ENCODE results near the gene KCNG4.
"Not testable (repeated sequence)": the region's sequence is repeated elsewhere in the genome, so short reads cannot be mapped to it uniquely, and the experiment has no call there.

Gene KCNG4

DNA sequence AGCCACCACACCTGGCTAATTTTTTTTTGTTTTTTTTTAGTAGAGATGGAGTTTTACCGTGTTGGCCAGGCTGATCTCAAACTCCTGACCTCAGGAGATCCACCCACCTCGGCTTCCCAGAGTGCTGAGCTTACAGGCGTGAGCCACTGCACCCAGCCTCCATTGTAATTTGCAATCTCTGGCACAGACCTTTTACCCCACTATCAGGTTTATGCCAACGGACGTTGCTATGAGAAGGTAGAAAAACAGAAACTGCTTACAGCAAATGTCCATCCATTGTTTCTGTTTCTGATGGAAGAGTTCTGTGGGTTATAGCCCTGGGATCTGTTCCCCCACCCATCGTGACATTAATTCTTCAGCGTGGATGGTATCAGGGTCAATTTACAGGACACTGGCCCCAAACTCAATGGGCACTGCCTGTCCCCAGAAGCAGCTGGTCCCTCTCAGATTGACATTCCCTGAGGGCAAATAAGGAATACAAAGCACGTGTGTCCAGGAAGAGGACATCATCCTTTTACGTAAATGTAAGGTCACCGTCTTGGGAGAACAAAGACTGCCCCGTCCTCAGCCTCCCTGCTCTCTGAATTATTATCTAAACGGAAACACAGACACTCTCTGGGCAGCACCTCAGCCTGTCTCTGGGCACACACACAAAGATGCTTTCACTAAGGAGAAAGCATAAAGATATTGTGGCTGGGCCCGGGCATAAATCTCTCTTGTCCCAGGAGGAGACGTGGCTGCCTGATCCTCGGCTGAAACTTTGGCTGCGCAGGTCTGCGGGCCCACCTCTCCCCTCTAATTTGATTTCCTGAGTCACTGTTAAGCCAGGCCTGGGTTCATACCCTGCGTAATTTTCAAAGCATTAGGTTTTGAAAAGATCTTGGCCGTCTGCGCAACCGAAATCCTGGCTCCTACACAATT, 5.2 kb downstream of the KCNG4 start:
- DNase-seq (ENCODE audit: low spot score) = no peak

DNA sequence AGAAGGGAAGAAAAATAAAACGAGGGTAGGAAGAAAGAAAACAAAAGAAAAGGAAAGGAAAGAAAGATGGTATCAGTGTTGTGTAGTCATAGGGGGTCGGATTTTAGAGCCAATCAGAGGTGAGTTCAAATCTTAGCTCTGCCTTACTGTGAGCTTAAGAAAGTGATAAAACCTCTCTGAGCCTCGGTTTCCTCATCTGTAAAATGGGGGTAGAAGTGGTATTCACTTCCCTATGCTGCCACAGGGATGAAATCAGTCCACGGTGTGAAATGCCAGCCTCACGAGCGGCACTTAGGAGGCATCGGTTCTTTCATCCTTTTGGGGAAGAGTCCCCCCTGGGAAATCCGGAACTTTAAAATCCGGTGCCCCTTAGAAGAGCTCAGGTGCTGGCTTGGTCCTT, 6.1 kb downstream of the KCNG4 start:
- DNase-seq (ENCODE audit: low spot score) = no peak

DNA sequence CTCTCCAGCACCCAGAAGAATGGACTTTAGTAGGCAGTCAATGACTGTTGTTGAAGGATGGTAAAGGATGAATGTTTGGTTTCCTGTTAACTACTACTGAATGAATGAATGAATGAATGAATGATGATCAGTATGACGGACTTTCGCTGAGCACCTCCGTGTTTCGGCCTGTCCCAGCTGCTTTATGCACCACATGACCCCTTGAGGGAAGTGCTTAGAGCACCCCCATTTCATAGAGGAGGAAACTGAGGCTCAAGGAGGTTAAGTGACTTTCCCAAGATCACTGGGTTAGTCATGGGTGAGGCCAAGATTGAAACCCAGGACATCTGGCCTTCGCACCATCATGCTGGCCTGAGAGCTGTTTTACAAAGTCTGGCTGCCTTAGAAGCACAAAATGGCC, 6.8 kb downstream of the KCNG4 start:
- DNase-seq (ENCODE audit: low spot score) = no peak

DNA sequence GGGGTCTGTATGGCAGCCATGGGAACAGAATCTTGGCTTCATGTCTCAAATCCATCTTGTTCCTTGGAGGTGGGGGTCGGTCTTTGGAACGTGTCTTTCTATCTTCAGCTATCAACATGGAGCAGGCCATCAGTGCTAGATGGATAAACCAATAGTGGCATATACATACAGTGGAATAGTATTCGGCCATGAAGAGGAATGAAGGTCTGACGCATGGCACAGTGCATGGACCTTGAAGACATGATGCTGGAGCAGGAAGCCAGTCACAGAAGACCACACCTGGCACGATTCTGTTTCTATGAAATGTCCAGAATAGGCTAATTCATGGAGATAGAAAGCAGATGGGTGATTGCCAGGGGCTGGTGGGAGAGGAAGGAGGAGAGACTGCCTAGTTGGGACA, 7.8 kb downstream of the KCNG4 start:
- no peak for DNase-seq (ENCODE audit: low spot score)

DNA sequence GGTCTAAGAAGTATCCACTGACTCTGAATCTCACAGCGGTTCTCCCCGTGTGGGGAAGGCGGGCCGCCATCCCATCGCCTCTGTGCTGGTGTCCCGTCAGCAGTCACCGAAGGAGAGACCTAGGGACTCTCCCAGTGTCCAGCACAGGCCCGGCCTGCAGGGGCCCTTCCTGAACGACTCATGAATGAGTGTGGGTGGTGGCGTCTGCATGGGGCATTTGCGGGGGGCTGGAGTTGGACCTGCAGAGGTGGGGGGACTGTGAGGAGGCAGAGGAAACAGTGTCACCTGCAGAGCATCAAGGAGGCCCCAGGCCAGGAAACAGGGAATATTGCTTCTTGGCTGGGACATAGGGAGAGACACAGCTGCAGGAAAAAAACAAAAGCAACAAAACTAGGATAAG, 10.3 kb downstream of the KCNG4 start:
- DNase-seq (ENCODE audit: low spot score) = no peak

DNA sequence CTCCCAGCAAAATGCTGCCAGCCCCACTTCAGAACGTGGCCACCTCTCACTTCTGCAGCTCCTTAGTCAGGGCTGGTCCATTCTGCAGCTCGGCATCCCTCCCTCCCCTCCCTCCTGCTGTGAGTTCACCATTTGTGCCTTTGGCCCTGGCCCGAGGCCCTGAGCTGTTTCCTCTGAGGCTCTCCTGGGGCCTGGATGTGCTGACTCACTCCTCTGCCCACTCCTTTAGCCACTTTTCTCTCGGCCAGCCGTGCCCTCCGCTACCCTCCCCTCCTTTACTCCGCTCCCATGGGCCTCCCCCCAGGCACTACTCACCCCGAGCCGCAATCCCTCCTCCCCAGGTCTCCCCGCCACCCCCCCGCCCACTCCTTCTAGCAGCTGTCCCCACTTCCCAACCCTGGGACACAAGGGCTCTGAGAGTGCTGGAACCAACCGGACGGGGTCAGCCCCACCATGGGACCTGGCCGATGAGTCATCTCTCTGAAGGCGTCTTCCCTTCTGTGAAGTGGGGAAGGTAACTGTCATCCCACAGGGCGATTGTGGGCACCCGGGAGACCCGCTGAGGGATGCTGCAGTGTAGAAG, 11.5 kb downstream of the KCNG4 start:
- DNase-seq (ENCODE audit: low spot score) = peak; percentile 94

DNA sequence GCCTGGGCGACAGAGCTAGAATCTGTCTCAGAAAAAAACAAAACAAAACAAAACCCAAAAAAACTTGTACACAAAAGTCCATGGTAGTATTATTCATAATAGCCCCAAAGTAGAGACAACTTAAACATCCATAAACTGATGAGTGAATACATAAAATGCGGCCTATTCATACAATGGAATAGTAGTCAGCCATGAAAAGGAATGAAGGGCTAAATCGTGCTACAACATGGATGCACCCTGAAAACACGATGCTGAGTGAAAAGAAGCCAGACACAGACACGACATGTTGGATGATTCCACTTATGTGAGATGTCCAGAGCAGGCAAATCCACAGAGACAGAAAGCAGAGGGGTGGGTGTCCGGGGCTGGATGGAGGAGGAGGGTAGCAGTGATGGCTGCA, 12.3 kb downstream of the KCNG4 start:
- DNase-seq (ENCODE audit: low spot score) = no peak

DNA sequence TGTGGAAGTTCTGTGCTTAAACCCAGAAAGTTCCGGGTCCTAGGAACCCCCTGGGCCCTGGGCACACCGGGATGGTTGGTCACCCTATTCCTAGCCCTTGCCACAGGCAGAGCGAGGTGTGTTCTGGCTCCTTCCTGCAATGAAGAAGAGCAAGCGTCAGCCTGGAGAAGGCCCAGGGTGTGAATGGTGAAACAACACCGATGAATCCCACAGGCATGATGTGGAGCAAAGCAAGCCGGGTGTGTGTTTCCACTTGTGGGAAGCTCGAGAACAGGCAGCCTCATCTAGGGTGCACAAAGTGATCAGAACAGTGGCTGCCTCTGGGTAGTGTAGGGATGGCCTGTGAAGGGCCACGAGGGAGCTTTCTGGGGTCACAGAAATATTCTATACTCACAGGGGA, 13.8 kb downstream of the KCNG4 start:
- DNase-seq (ENCODE audit: low spot score) = no peak

DNA sequence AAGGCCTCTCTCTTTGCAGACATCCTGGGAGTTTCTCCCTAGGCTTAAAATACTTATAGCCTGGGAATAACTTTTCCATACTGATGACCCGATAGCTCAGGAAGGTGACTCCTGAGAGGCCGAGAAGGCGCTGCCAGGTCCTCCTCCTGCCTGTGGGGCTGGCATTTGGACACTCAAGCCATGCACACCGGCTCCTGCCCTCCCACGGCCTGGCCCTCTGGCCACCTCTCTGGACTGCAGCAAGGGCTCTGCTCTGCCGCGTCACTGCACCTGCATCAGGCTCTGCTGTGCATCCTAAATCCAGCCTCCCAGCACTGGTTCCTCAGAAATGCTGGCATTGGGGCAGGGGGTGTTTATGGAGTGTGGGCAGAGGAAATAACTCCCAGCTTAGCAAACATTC, 14.2 kb downstream of the KCNG4 start:
- no peak for DNase-seq (ENCODE audit: low spot score)

DNA sequence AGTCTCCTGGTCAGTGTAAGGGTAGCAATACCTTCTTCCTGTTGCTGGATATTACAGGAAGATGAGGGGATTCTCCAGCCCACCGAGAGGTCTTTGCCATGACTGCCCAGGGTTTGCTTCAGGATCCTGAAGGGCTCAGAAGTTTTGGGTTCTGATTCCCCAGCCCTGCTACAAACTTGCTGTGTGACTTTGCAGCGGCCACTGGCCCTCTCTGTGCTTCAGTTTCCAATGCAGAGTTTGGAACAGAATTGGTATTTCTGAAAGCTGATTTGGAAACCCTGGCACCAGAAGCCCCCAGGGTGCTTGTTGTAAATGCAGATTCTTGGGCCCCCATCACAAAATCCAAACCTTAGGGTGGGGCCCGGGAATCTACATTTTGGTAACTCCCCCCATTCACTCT, 14.7 kb downstream of the KCNG4 start:
- DNase-seq (ENCODE audit: low spot score) = no peak

DNA sequence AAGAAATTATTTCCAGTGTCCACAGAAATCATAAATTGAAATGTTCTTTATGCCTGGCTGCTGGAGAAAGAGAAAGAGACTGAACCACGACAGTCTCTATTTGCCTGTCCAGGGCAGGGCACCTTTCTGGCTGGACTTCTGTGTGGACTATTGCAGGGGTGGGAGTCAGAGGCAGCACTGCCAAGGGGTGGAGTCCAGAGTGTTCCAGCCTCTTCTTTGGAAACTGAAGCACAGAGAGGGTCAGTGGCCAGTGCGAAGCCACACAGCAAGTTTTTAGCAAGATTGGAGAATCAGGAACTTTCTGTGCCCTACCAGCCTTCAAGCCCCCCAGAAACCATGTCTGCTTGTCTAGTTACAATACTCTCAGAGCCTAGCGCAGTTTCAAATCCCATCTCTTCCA, 15.3 kb downstream of the KCNG4 start:
- DNase-seq (ENCODE audit: low spot score) = no peak

DNA sequence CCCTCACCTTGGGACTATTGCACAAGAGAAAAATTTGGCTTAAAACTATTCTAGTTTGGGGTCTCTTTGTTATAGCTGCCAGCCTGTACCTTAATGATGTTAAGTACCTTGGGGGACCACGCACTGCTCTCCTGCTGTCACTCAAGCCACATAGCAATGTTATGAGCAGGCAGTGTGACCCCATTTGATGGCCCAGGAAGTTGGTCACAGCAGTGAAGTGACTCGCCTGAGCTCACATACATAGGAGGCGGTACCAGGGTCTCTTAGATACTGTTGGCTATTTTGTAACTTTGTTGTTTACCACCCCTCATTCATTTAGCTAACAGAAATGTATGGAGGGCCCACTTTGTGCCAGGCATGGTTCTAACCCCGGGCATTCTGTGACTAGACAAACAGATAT, 16.4 kb downstream of the KCNG4 start:
- DNase-seq (ENCODE audit: low spot score) = no peak

DNA sequence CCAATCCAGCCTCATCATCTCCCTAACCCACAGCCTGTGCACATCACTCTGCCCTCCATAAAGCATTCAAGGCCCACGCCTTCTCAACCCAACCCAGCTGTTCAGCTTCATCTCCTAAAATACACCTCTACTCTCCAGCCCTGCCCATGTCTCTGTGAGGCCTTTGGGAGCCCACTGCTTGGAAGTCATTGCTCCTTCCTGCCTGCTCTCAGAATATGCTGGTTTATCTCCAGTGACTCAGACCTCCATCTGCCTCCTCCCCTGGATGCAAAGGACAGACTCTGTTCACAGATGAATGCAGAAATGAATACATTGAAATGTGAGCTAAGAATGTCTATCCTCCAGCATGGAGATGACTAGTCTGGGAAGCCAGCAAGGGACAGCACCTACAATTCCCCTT, 19.0 kb downstream of the KCNG4 start:
- DNase-seq (ENCODE audit: low spot score) = no peak

DNA sequence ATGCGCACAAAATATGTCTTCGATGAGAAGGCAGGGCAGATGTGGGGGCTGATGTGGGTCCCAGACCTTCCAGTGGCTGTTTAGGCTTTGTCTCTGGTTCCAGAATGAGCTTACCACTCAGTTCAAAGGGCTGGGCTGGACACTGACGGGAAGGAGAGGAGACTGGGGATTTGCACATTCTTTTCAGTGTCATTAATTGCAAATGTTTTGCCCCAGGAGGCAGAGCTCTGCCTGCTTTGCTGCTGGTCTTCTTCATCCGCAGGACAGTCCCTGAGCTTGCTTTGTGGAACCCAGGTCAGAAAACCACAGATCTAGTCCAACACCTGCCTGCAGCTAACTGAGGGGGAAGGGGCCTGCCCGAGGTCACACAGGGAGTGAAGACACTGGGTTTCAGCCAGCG, 20.9 kb downstream of the KCNG4 start:
- no peak for DNase-seq (ENCODE audit: low spot score)

DNA sequence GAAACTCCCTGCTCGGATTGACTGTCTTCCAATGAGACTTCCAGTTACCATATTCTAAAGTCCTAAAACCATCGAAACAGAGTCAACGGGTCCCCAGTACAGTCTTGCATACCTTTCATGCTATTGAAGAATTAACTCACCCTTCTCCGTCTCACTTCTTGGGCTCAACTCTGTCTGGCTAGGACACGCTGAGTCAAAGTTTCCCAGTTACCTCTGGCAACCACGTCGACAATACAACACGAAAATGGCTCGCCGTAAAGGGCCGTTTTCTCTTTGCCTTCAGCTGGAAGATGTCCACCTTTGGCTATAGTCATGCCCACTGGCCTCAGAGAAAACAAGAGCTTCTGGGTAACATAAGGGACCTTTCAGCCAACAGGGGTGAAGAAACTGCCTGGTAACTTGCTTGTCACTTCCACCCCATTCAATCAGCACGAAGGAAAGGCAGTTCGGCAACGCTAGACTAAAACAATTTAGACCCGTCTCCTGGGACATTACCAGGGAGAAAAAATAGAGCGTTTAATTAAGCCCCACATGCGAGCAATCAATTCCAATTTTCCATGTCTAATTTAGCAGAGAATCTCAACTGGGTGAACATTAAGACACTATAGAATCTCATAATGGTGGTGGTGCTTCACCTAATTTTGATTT, 21.5 kb downstream of the KCNG4 start:
- DNase-seq (ENCODE audit: low spot score) = no peak

DNA sequence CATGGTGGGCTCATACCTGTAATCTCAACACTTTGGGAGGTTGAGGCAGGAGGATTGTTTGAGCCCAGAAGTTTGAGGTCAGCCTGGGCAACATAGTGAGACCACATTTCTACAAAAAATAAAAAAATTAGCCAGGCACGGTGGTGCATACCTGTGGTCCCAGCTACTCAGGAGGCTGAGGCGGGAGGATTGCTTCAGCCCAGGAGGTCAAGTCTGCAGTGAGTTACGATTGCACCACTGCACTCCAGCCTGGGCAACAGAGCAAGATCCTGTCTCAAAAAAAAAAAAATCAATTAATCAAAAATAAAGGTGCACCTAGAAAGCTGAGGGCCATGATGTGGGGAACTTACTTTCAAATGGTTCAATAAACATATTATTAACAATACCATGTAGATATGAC, 23.7 kb downstream of the KCNG4 start:
- DNase-seq (ENCODE audit: low spot score) = not testable (repeated sequence)

DNA sequence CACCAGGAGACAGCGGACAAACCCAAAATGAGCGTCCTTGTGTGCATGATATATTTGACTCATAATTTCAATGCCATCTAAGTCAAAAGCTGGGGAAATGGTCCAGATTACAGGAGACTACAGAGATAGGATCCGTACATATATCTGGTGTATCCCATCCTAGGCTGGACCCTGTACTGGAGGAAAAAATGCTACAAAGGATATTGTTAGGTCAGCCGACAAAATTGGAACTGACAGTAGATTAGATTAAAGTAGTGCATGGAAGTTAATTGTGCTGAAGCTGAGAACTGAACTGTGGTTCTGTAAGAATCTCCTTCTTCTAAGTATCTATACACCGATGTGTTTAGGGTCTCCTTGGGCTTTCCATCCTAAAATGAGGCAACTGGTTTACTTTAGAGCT, 24.3 kb downstream of the KCNG4 start:
- DNase-seq (ENCODE audit: low spot score) = no peak

DNA sequence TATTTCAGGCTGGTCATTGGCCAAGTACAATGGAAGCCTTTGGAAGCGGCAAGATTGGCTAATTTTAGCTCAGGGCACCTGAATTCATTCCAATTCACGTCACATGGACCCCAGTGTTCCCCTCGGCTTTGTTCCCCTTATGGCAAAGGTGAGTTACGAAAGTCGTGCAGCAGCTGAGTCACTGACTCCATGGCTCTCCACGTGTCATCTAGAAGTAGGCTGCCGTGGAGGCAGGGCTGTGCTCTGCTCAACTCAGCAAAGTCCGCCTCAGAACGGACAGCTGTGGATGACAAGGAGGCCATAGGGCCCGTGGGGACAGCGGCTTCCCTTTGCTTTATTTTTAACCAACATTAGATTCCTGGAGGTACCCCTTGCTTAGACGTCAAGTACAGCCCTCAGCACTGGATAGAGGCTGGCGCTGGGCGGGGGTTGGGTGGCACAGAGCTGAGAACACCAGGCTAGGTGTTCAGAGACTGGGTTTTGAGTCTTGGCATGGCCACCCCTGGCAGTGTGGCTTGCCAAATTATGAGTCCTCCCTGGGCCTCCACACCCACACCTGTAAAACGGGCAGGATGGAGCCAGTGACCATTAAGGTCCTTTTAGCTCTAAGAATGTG, 25.3 kb downstream of the KCNG4 start:
- DNase-seq (ENCODE audit: low spot score) = no peak

DNA sequence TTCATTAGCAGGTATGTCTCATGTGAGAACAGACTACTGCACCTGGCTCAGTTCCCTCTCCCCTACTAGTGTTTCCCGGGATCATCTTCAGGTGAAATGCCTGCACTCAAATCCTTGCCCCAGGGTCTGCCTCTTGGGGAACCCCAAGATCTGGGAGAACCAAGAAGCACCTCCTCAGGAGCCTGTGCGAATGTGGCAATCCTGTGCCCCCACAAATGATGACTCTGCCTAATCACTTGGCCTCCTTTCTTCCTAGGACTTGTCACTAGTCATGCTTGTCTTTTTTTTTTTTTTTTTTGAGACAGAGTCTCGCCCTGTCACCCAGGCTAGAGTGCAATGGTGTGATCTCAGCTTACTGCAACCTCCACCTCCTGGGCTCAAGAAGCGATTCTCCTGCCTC, 27.2 kb downstream of the KCNG4 start:
- no peak for DNase-seq (ENCODE audit: low spot score)

DNA sequence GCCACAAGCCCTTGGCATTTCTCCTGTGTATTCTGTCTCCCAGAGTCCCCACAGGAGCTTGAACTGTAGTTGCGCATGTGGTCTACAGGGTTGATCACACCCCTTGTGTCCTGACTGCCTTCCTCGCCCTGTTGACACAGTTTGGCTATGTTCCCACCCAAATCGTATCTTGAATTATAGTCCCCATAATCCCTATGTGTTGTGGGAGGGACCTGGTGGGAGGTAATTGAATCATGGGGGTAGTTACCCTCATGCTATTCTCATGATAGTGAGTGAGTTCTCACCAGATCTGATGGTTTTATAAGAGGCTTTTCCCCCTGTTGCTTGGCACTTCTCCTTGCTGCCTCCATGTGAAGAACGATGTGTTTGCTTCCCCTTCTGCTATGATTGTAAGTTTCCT, 27.7 kb downstream of the KCNG4 start:
- DNase-seq (ENCODE audit: low spot score) = no peak

DNA sequence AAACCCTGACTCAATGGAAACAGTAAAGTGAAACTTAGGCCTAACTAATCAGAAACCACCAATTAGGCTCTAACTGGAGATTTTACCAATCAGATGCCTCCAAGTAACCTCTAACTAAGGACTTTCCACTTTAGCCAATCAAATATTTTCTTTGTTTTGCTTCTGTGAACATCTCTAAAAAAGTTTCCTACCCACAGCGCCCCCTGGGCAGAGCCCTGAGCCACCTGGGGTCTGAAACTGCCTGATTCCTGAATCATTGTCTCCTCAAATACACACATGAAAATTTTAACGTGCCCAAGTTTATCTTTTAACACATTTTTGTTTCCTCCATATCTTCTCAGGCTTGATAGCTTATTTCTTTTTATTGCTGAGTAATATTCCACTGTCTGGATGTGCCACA, 29.8 kb downstream of the KCNG4 start:
- DNase-seq (ENCODE audit: low spot score) = no peak

DNA sequence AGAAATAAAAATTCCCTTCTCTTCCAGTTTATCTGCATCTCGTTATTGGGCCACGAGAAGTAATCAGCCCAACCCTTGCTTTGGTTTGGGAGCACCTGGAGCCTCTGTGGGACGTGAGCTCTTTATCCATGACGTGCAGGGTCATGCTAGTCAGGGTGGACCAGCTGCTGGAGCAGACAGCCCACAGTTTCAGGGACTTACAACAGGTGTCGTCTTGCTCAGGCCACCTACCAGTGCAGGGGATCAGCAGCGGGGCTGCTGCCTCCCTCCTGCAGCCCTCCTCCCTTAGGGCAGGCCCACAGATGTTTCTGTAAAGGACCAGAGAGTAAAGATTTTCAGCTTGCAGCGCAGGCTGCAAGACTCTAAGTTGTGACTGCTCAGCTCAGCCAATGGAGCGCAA, 31.9 kb downstream of the KCNG4 start:
- no peak for DNase-seq (ENCODE audit: low spot score)

DNA sequence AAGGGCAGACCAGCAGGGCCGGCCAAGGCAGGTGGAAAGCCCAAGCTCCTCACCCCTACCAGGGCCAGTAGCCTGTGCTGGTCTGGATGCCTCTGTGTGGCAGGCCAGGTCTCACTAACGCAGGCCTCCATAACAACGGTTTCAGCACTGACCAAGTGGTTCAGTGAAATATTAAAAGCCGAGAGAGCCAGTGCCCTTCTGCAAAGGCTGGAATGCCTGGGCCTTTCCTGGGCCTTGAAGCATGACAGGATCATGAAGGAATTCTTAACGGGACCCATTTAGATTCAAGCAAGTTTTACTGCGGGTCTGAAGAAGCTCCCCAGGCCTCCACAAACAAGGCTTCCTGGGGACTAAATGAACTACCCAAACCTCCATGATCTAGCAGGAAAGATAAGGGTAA, 32.6 kb downstream of the KCNG4 start:
- DNase-seq (ENCODE audit: low spot score) = no peak

Data from AG08396 (cell line).